ENCODE results near the gene C16orf90.

C16orf90 gene

GRCh38 chr16:3461151-3461550 lies 34.1 kb downstream of the C16orf90 start:
- DNase-seq (ENCODE audit: low spot score), result peak; percentile 43

GRCh38 chr16:3460585-3460984 lies 34.7 kb downstream of the C16orf90 start:
- no peak for DNase-seq (ENCODE audit: low spot score)

GRCh38 chr16:3460121-3460520 lies 35.2 kb downstream of the C16orf90 start:
- DNase-seq (ENCODE audit: low spot score), result no peak

GRCh38 chr16:3459401-3460090 lies 35.7 kb downstream of the C16orf90 start:
- DNase-seq (ENCODE audit: low spot score), result no peak

GRCh38 chr16:3458852-3459361 lies 36.4 kb downstream of the C16orf90 start:
- peak; percentile 58 for DNase-seq (ENCODE audit: low spot score)

DNA sequence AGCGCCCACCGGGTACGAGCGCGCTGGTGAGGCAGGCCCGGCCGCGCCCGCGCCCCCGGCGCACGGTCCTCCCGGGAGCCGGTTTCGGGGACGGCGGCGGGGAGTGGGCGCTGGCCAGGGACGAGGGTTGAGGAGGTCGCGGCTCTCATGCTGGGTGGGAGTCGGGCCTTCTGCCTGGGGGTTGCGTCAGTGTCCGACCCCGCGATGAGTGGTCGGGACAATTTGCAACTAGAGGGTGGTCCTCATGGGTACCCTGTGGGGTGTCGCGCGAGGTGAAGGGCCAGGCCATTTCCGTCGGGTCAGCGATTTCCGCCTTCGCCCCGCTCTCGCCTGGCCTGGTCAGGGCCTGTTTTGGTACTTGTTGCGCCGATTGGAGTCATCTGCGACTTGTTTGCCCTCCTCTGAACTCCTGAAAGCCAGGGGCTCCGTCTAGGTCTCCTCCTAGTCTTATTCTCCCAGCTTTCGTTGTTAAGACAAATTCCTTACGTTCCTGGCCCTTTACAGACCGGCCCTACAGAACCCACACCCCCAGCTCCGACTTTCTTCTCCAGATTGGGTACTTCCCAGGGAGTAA lies 36.9 kb downstream of the C16orf90 start:
- DNase-seq (ENCODE audit: low spot score), result peak; percentile 28

DNA sequence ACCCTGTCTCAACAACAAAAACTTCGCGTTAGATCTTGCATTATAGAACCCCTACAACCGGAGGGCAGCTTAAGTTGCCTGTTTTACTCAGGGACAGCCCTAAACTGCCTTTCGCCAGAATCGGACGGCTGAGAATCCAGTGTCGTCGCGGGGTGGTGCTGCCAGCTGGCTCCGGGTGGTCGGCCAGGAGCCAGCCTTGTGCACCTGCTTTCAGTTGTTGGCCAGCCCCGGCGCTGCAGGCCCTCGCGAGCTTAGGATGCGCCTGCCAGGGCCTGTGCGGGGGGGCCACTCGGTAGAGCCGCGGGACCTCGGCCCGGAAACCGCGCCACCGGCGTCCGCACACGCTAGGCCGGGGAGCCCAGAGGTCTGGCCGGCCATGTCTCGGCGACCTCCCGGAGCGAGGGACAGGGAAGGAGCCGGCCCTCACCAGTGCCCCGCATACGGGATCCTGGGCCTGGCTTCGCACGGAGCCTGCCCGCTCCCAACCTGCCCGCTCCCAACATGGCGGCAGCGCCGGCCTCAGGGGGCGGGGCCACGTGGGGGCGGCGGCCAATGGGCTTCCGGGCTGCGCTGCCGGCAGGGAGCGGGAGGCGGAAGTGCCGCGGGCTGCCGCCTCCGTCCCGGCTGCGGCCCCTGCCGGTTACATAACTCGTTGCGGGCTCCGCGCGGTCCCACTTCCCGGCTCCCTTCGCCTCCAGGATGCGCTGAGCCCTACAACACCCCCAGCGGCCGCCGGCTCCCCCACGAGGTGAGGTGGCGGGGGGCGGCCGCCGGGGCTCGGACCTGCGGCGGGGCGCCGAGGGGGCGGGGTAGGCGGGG lies 37.6 kb downstream of the C16orf90 start:
- peak; percentile 92 for DNase-seq (ENCODE audit: low spot score)

GRCh38 chr16:3454631-3455147 lies 40.6 kb downstream of the C16orf90 start:
- no peak for DNase-seq (ENCODE audit: low spot score)

DNA sequence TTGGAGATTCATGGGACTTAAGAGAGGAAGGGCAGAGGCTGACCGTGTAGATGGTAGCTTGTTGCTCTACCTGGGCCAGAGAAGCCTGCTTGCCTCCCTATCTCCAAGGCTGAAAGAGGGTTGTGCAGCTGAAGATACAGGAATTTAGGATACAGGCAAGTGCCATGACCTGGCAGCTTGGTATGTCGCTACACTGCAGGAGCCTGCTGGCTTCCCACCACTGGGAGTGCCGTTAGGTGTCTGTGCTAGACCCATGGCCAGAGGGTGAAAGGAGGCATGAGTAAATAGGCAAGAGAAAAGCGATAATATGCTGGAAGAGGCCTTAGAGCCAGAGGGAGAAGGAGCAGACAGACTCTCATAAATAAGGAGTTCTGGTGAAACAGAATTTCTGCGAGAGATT lies 41.2 kb downstream of the C16orf90 start:
- DNase-seq (ENCODE audit: low spot score), result no peak

GRCh38 chr16:3444032-3444388 lies 51.3 kb downstream of the C16orf90 start:
- DNase-seq (ENCODE audit: low spot score), result peak; percentile 77

Measured in NAMALWA (cell line).